Caco-2 (cell line): ENCODE results near the gene CA12. TPM values are rescaled to one million over a fixed set of nuclear protein-coding genes. Genes with fewer than 3 reads are reported as not detected.

Source experiments
- BruUV-seq: library from RNA; stranded (reverse); fragments of 400-500 nt; replicated peaks from 2 replicates; lab custom pipeline; 2021; lab: Mats Ljungman, UMichigan
- CTCF ChIA-PET: fragments of 300-600 bp; sonication (Branson Sonifier 250); formaldehyde crosslinking; loops from one replicate; lab custom pipeline; 2022; ENCODE audit warnings: antibody characterized with exemption; lab: Charles Lee
- POLR2A ChIA-PET: fragments of 300-600 bp; sonication (Branson Sonifier 250); formaldehyde crosslinking; loops from one replicate; lab custom pipeline; 2022; ENCODE audit warnings: antibody characterized with exemption; lab: Charles Lee
- DNase-seq, 2 experiments: peaks; one replicate each; pipeline versions ENCODE4 v3.0.0 to v3.0.0-alpha.2; 2020 to 2022
- H3K27me3 ChIP-seq: replicated peaks from 2 replicates; pipeline ENCODE4 v1.6.0; 2011; ENCODE audit warnings: low read length; ENCODE audit not compliant: control insufficient read depth, insufficient read depth
- H3K36me3 ChIP-seq: 2 replicates; pipeline ENCODE4 v1.5.1; 2011; ENCODE audit warnings: low read length; ENCODE audit not compliant: control insufficient read depth, insufficient read depth
- H3K4me1 ChIP-seq: fragments of 250-450 bp; sonication (Bioruptor Pico); 2 replicates; pipeline ENCODE4 v1.5.1; 2020; ENCODE audit warnings: mild to moderate bottlenecking
- H3K4me3 ChIP-seq: 2 replicates; pipeline ENCODE4 v1.5.1; 2011; ENCODE audit warnings: low read depth, mild to moderate bottlenecking, control low read depth, low read length
- H3K9me3 ChIP-seq: fragments of 250-450 bp; sonication (Bioruptor Pico); 2 replicates; pipeline ENCODE4 v1.5.1; 2020; ENCODE audit warnings: mild to moderate bottlenecking, moderate library complexity
- H3K27ac Mint-ChIP-seq: one replicate; pipeline ENCODE4 v1.8.0; 2022; ENCODE audit warnings: mixed read lengths; ENCODE audit not compliant: unreplicated experiment
- H3K27me3 Mint-ChIP-seq: one replicate; pipeline ENCODE4 v1.8.0; 2022; ENCODE audit warnings: mixed read lengths; ENCODE audit not compliant: insufficient read depth, unreplicated experiment
- H3K36me3 Mint-ChIP-seq: one replicate; pipeline ENCODE4 v1.8.0; 2022; ENCODE audit warnings: mild to moderate bottlenecking, mixed read lengths; ENCODE audit not compliant: insufficient read depth, unreplicated experiment
- H3K4me1 Mint-ChIP-seq: one replicate; pipeline ENCODE4 v1.8.0; 2022; ENCODE audit warnings: low read depth, mixed read lengths; ENCODE audit not compliant: unreplicated experiment
- H3K4me3 Mint-ChIP-seq: one replicate; pipeline ENCODE4 v1.8.0; 2022; ENCODE audit warnings: mild to moderate bottlenecking, moderate library complexity, mixed read lengths; ENCODE audit not compliant: unreplicated experiment
- H3K9me3 Mint-ChIP-seq: one replicate; pipeline ENCODE4 v1.8.0; 2022; ENCODE audit warnings: mixed read lengths; ENCODE audit not compliant: unreplicated experiment
- CTCF ChIP-seq, 2 experiments: fragments of 200-600 bp in 1 of 2; IDR thresholded peaks; 1 replicate in 1 of 2; 2 replicates in 1 of 2; pipeline versions ENCODE4 v1.5.1 to v1.8.0; 2011 to 2022; ENCODE audit warnings: antibody characterized with exemption in 1 of 2, control low read depth in 1 of 2, inconsistent platforms in 1 of 2, low read depth in 1 of 2, low read length in 1 of 2, mild to moderate bottlenecking in 1 of 2, moderate library complexity in 1 of 2; ENCODE audit not compliant: insufficient read depth in 1 of 2, severe bottlenecking in 1 of 2, unreplicated experiment in 1 of 2
- intact Hi-C: fragments of 100-400 bp; cut with micrococcal nuclease; formaldehyde crosslinking; loops from one replicate; pipeline ENCODE4 v1.10.0; 2022; ENCODE audit not compliant: unreplicated experiment
- total RNA-seq: library from RNA; stranded (reverse); gene quantifications from 2 replicates; pipeline ENCODE4 v1.2.3, GENCODE V29; 2022

CA12 gene
- total RNA-seq, 1 experiment from 2014 or later: 1.0 TPM

GRCh38 chr15:63392361-63393009 is 10.8 kb upstream of the CA12 start:
- no peak overlapping the region for H3K4me3 Mint-ChIP-seq
- H3K9me3 Mint-ChIP-seq: no peaks in the 10 kb centered on the region
- no TSS peak for BruUV-seq
- Histone ChIP-seq H3K36me3 (no peaks in the 10 kb centered on the region), H3K4me3 (no peak overlapping the region), H3K4me1 (no peaks in the 10 kb centered on the region; the same call in 1 of the 2 replicates), H3K9me3 (no peaks in the 10 kb centered on the region), H3K27me3 (no peaks in the 10 kb centered on the region)
- no peak for DNase-seq
- no peaks in the 10 kb centered on the region for H3K4me1 Mint-ChIP-seq
- intact Hi-C loops: no loop called here
- no peak for TF ChIP-seq CTCF (IDR thresholded peaks at IDR 0.05; ENCODE audit: insufficient read depth in 1 of 2, low read depth in 1 of 2, low read length in 1 of 2, severe bottlenecking in 1 of 2, unreplicated experiment in 1 of 2)
- POLR2A ChIA-PET: no interaction called here
- CTCF ChIA-PET: no interaction called here
- peaks cover 2% of the 10 kb centered on the region for H3K27me3 Mint-ChIP-seq
- H3K36me3 Mint-ChIP-seq: no peaks in the 10 kb centered on the region
- H3K27ac Mint-ChIP-seq: no peak overlapping the region

GRCh38 chr15:63391669-63392360 is 10.2 kb upstream of the CA12 start:
- Histone ChIP-seq H3K27me3 (no peaks in the 10 kb centered on the region), H3K4me1 (no peaks in the 10 kb centered on the region; the same call in 1 of the 2 replicates), H3K9me3 (no peaks in the 10 kb centered on the region), H3K4me3 (no peak overlapping the region), H3K36me3 (no peaks in the 10 kb centered on the region)
- no TSS peak for BruUV-seq
- TF ChIP-seq CTCF (IDR thresholded peaks at IDR 0.05; ENCODE audit: insufficient read depth in 1 of 2, low read depth in 1 of 2, low read length in 1 of 2, severe bottlenecking in 1 of 2, unreplicated experiment in 1 of 2): no peak
- DNase-seq: no peak
- ChIA-PET CTCF (no interaction called here), POLR2A (no interaction called here)
- no peak overlapping the region for H3K27ac Mint-ChIP-seq
- H3K4me1 Mint-ChIP-seq: no peaks in the 10 kb centered on the region
- H3K4me3 Mint-ChIP-seq: no peak overlapping the region
- H3K36me3 Mint-ChIP-seq: no peaks in the 10 kb centered on the region
- intact Hi-C loops: no loop called here
- peaks cover 2% of the 10 kb centered on the region for H3K27me3 Mint-ChIP-seq
- no peaks in the 10 kb centered on the region for H3K9me3 Mint-ChIP-seq

GRCh38 chr15:63390689-63391088 is 9.0 kb upstream of the CA12 start:
- H3K4me3 ChIP-seq: no peak overlapping the region
- Mint-ChIP-seq H3K36me3 (no peaks in the 10 kb centered on the region), H3K27me3 (peaks cover 2% of the 10 kb centered on the region), H3K4me3 (no peak overlapping the region), H3K27ac (no peak overlapping the region), H3K9me3 (no peaks in the 10 kb centered on the region), H3K4me1 (no peaks in the 10 kb centered on the region)
- BruUV-seq: no TSS peak
- CTCF ChIA-PET: no interaction called here
- no peaks in the 10 kb centered on the region for H3K36me3 ChIP-seq
- H3K9me3 ChIP-seq: no peaks in the 10 kb centered on the region
- intact Hi-C loops: no loop called here
- no peaks in the 10 kb centered on the region for H3K27me3 ChIP-seq
- POLR2A ChIA-PET: no interaction called here
- no peak for DNase-seq
- no peaks in the 10 kb centered on the region; the same call in 1 of the 2 replicates for H3K4me1 ChIP-seq
- TF ChIP-seq CTCF (IDR thresholded peaks at IDR 0.05; ENCODE audit: insufficient read depth in 1 of 2, low read depth in 1 of 2, low read length in 1 of 2, severe bottlenecking in 1 of 2, unreplicated experiment in 1 of 2): no peak
